ENCODE results near the gene MEPE.

MEPE gene

DNA sequence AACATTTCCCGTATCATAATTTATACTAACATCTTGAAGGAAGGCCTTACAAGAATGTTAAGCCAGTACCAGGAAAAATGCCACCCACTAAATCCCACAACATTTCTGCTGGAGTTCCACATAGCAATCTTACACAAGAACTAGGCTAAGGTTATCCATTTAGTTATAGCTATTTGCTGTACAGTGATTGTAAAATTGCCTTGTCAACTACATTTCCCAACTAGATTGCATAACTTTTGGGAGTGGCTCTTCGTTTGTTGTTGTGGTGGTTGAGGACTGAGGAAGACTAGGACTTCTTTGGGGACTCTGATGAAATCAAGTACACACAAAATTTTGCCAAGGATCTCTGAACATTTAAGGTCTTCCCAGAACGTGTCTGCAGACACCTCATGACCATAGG, 25.4 kb upstream of the MEPE start:
- H3F3A ChIP-seq (ENCODE audit: insufficient read depth) = no peaks in the 10 kb centered on the region
- H3K4me2 ChIP-seq (ENCODE audit: low read depth, low read length, poor library complexity, severe bottlenecking) = no peak overlapping the region
- H3K36me3 ChIP-seq (ENCODE audit: low read length) = no peaks in the 10 kb centered on the region
- H3K27ac ChIP-seq (ENCODE audit: low read depth, low read length) = no peak overlapping the region
- no peaks in the 10 kb centered on the region for H3K79me2 ChIP-seq (ENCODE audit: insufficient read depth, low read length)
- no peak overlapping the region for H2AFZ ChIP-seq (ENCODE audit: low read depth, low read length, severe bottlenecking)
- H3K4me3 ChIP-seq (ENCODE audit: insufficient read depth, low read length, poor library complexity, severe bottlenecking) = no peak overlapping the region
- H3K9me2 ChIP-seq (replicated peaks; ENCODE audit: insufficient read depth, low read length) = no peaks in the 10 kb centered on the region
- H3K9ac ChIP-seq (ENCODE audit: low read length) = no peak overlapping the region
- no peaks in the 10 kb centered on the region for H4K20me1 ChIP-seq (ENCODE audit: low read depth, low read length)
- TF ChIP-seq, protein P1, sequence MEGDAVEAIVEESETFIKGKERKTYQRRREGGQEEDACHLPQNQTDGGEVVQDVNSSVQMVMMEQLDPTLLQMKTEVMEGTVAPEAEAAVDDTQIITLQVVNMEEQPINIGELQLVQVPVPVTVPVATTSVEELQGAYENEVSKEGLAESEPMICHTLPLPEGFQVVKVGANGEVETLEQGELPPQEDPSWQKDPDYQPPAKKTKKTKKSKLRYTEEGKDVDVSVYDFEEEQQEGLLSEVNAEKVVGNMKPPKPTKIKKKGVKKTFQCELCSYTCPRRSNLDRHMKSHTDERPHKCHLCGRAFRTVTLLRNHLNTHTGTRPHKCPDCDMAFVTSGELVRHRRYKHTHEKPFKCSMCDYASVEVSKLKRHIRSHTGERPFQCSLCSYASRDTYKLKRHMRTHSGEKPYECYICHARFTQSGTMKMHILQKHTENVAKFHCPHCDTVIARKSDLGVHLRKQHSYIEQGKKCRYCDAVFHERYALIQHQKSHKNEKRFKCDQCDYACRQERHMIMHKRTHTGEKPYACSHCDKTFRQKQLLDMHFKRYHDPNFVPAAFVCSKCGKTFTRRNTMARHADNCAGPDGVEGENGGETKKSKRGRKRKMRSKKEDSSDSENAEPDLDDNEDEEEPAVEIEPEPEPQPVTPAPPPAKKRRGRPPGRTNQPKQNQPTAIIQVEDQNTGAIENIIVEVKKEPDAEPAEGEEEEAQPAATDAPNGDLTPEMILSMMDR (IDR thresholded peaks at IDR 0.05; ENCODE audit: insufficient read depth, low read length, poor library complexity, severe bottlenecking) = no peak
- TF ChIP-seq EZH2phosphoT487 (conservative IDR thresholded peaks at IDR 0.05; ENCODE audit: low read length) = no peak
- no peaks in the 10 kb centered on the region for H3K9me3 ChIP-seq (ENCODE audit: insufficient read depth, low read length)
- no peaks in the 10 kb centered on the region for H3K27me3 ChIP-seq (ENCODE audit: low read length)

DNA sequence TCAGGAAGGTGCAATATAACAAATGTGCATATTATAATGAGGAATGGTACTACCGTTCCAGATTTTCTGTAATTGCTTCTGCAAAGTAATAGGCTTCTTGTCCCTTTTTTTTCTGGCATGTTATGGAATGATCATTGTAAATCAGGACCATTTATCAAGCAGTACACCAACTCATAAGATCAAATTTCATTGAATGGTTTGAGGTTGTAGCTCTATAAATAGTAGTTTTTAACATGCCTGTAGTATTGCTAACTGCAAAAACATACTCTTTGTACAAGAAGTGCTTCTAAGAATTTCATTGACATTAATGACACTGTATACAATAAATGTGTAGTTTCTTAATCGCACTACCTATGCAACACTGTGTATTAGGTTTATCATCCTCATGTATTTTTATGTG, 20.8 kb upstream of the MEPE start:
- Histone ChIP-seq H3K36me3 (ENCODE audit: low read length) (no peaks in the 10 kb centered on the region), H3K9ac (ENCODE audit: low read length) (no peak overlapping the region), H3K79me2 (ENCODE audit: insufficient read depth, low read length) (no peaks in the 10 kb centered on the region), H4K20me1 (ENCODE audit: low read depth, low read length) (no peaks in the 10 kb centered on the region), H2AFZ (ENCODE audit: low read depth, low read length, severe bottlenecking) (no peak overlapping the region), H3K27me3 (ENCODE audit: low read length) (no peaks in the 10 kb centered on the region), H3K27ac (ENCODE audit: low read depth, low read length) (no peak overlapping the region), H3K4me3 (ENCODE audit: insufficient read depth, low read length, poor library complexity, severe bottlenecking) (no peak overlapping the region), H3F3A (ENCODE audit: insufficient read depth) (no peaks in the 10 kb centered on the region), H3K4me2 (ENCODE audit: low read depth, low read length, poor library complexity, severe bottlenecking) (no peak overlapping the region), H3K9me3 (ENCODE audit: insufficient read depth, low read length) (no peaks in the 10 kb centered on the region), H3K9me2 (replicated peaks; ENCODE audit: insufficient read depth, low read length) (no peaks in the 10 kb centered on the region)
- TF ChIP-seq EZH2phosphoT487 (conservative IDR thresholded peaks at IDR 0.05; ENCODE audit: low read length) = no peak
- TF ChIP-seq, protein P1 (IDR thresholded peaks at IDR 0.05; ENCODE audit: insufficient read depth, low read length, poor library complexity, severe bottlenecking) = no peak

DNA sequence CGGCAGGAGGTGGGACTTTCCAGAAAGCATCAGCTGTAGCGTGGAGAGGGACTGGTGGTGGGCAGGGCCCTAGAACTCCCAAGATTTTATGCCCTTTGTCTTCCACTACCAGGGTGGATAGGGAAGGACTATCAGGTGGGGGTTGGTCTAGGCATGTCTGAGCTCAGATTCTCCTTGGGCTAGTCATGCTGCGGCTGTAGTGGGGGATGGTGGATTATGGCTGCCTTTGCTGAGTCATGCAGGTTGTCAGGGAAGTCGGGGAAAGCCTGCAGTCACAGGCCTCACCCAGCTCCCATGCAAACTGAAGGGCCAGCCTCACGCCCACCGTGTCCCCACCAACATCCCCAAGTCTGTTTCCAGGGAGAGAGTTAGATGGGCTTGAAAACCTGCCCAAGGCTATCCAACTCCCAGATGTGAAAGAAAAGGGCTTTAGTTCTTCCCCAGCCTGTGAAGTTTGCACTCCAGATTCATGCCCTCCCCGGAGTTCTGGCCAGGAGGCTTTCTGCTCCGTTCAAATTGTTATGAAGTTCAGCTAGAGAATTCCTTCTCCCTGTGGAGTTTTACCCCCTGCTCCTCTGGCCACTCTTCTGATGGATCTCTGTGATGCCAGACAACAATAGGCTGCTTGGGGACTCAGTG, 13.4 kb upstream of the MEPE start:
- TF ChIP-seq EZH2phosphoT487 (conservative IDR thresholded peaks at IDR 0.05; ENCODE audit: low read length) = no peak
- TF ChIP-seq, protein P1 (IDR thresholded peaks at IDR 0.05; ENCODE audit: insufficient read depth, low read length, poor library complexity, severe bottlenecking) = no peak

More for the DNA sequence above, 13.4 kb upstream of the MEPE start:
- no peaks in the 10 kb centered on the region for H3K36me3 ChIP-seq (ENCODE audit: low read length)
- no peak overlapping the region for H3K27ac ChIP-seq (ENCODE audit: low read depth, low read length)
- no peak overlapping the region for H3K4me3 ChIP-seq (ENCODE audit: insufficient read depth, low read length, poor library complexity, severe bottlenecking)
- H3F3A ChIP-seq (ENCODE audit: insufficient read depth) = no peaks in the 10 kb centered on the region
- H3K9me2 ChIP-seq (replicated peaks; ENCODE audit: insufficient read depth, low read length) = no peaks in the 10 kb centered on the region
- no peak overlapping the region for H3K9ac ChIP-seq (ENCODE audit: low read length)
- H3K9me3 ChIP-seq (ENCODE audit: insufficient read depth, low read length) = no peaks in the 10 kb centered on the region
- H2AFZ ChIP-seq (ENCODE audit: low read depth, low read length, severe bottlenecking) = no peak overlapping the region
- H4K20me1 ChIP-seq (ENCODE audit: low read depth, low read length) = no peaks in the 10 kb centered on the region
- no peaks in the 10 kb centered on the region for H3K27me3 ChIP-seq (ENCODE audit: low read length)
- H3K79me2 ChIP-seq (ENCODE audit: insufficient read depth, low read length) = no peaks in the 10 kb centered on the region
- no peak overlapping the region for H3K4me2 ChIP-seq (ENCODE audit: low read depth, low read length, poor library complexity, severe bottlenecking)
